NCI-H1417 (cell line): Measurements from ENCODE around the gene CACFD1.
A peak's percentile ranks its signal among the peaks of the same experiment; 100 is the strongest.

Source experiments
- DNase-seq, 3 experiments: peaks; one replicate each; lab custom pipeline; 2025; lab: John Stamatoyannopoulos, UW

The CACFD1 gene

DNA sequence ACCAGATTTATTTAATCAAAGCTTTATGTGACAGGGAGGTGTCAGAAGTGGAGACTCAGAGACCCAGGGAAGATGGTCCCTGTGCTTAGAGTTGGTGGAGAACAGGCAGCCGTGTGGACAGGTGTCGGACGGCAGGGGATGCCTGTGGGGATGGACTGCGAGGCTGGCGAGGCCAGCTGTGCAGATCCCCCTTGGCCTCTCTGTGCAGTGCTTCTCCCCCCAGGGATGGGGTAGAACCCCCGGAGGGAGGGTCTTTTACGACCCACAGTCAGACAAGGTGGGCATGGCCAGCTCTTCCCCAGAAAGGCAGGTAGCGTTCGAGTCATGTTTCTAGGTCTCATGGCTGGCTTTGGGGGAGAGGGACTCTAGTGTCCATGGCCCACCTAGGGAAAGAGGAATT lies 23.8 kb downstream of the CACFD1 start:
- no peak for DNase-seq

GRCh38 chr9:133484671-133485437 lies 25.1 kb downstream of the CACFD1 start:
- peak in 2 of 3 experiments; percentile 22 to 42 for DNase-seq

GRCh38 chr9:133485531-133486260 lies 25.9 kb downstream of the CACFD1 start:
- DNase-seq: no peak

- DNase-seq: no peak
Measured at GRCh38 chr9:133487331-133487725, 27.6 kb downstream of the CACFD1 start.

GRCh38 chr9:133488686-133489252 lies 29.0 kb downstream of the CACFD1 start:
- DNase-seq: no peak

DNA sequence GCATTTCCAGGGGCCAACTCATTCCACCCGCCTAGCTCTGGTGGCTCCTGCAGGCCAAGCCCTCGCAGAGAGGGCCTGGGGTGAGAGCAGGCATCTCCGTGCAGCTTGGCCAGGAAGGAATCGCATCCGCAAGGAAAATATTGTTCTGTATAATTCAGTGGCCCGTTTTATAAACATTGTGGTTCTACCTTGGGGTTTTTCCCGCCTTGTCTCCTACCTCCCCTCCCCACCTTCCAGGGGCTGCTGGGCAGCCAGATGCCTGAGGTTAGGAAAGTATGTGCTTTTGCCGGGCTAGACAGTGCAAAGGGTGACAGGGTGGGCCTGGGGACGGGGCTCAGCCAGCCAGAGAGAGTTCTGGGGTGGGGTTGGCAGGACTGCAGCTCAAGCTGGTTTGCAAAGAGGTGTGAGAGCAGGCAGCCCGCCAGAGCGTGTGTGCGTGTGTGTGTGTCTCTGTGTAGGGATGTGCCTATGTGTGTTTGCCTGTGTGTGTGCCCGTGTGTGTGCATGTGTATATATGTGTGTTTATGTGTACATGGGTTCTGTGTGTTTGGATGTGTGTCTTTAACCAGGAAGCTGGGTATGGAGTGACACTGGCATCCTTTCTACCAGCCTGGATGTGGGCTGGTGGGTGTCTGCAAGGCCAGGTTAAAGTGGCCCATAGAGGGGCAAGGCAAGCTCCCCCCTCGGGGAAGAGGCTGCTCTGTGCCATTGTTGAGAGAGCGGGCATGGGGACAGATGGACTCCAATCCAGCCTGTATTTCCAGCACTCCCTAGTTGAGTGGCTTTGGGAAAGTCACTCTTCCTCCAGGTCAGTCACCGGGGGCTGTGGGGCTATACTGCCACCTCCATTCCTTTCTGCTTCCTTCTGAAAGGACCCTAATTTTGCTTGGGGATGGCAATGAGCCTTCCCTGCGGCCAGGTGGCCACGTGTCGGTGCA lies 29.7 kb downstream of the CACFD1 start:
- no peak for DNase-seq

GRCh38 chr9:133490201-133490681 lies 30.5 kb downstream of the CACFD1 start:
- DNase-seq: peak in 1 of 3 experiments; percentile 20

DNA sequence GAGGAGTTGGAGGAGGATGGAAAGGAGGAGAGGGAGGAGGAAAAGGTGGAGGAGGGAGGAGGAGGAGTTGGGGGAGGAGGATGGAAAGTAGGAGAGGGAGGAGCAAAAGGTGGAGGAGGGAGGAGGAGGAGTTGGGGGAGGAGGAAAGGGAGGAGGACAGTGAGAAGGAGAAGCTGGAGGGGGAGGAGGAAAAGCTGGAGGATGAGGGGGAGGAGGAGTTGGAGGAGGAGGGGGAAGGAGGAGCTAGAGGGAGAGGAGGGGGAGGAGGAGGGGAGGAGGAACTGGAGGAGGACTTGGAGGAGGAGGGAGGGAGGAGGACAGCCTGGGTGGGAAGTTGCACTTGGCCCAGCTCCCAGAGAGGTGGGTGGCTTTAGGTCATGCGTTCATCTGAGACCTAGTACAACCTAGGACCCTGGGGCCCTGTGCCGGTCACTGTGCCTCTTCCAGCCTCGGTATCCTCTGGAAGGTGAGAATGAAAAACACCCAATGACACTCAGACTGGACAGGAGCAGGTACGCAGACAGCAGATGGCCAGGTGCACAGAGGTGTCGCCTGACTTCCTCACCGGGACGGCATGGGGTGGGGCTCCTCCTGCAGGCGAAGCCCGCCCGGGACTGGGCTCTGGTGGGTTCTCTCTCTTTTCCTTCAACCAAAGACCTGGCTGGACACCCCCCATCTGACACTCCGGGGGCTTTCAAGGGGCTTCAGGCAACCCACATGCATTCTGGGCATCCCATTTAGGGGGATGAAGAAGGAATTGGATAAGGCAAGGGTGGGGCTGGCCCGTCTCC lies 31.3 kb downstream of the CACFD1 start:
- no peak for DNase-seq

DNA sequence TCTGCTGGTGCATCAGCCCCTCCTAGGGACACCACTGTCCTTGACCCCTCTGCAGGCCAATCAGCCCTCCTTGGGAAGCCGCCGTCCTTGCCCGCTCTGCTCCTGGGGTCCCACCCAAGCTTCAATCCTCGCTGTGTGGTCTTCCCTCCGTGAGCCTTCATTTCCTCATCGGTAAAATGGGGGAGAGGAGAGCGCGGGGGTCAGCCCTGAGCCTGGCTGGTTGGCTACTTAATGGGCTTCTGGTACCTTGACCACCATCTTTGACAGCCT lies 31.8 kb downstream of the CACFD1 start:
- no peak for DNase-seq

GRCh38 chr9:133492061-133493021 lies 32.6 kb downstream of the CACFD1 start:
- DNase-seq: peak in 1 of 3 experiments; percentile 20

GRCh38 chr9:133493428-133493827 lies 33.6 kb downstream of the CACFD1 start:
- DNase-seq: no peak

DNA sequence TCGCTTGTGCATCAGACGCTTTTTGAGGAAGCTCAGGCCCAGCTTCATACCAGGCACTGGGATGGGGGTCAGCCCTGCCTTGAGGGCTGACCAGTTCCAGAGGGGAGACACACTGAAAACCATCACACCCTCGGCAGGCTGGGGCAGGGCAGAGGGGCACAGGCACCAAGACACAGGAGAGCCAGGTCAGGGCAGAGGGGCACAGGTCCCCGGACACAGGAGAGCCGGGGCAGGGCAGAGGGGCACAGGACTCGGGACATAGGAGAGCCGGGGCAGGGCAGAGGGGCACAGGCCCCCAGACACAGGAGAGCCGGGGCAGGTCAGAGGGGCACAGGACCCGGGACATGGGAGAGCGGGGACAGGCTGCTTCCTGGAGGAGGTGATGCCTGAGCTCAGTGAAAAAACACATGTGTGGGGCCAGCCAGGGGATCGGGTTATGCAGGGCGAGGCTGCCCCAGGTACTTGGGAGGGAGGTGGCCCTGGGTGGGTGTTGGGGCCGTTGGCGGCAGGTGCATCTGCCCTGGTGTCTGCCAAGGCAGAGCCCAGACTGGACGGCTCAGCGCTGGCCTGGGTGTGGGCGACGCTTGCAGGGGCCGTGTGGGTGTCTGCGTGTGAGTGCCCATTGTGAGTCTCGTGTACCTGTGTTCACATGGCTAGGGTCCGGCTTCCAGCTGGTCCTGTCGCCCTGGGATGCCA lies 34.2 kb downstream of the CACFD1 start:
- no peak for DNase-seq

GRCh38 chr9:133494636-133495326 lies 35.0 kb downstream of the CACFD1 start:
- DNase-seq: no peak

DNA sequence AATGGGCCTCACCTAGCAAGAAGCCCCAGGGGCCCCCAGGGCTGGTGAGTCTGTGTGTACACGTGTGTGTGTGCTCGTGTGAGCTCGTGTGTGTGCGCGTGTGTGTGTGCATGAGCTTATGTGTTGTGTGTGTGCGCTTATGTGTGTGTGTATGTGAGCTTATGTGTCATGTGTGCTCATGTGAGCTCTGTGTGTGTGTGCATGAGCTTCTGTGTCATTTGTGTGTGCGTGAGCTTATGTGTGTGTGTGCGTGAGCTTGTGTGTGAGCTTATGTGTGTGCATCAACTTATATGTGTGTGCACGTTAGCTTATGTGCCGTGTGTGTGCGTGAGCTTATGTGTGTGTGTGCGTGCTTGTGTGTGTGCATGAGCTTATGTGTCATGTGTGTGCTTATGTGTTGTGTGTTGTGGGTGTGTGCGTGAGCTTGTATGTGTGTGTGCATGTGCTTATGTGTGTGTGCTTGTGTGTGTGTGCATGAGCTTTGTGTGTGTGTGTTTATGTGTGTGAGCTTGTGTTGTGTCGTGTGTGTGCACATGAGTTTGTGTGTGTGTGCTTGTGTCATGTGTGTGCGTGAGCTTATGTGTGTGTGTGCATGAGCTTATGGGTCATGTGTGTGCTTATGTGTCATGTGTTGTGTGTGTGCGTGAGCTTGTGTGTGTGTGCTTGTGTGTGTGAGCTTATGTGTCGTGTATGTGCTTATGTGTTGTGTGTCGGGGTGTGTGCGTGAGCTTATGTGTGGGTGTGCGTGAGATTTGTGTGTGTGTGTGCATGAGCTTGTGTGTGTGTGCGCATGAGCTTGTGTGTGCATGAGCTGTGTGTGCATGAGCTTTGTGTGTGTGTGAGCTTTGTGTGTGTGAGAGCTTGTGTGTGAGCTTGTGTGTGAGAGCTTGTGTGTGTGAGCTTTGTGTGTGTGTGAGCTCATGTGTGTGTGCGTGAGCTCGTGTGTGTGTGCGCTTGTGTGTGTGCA lies 35.8 kb downstream of the CACFD1 start:
- no peak for DNase-seq

- no peak for DNase-seq
Measured at GRCh38 chr9:133496861-133497842, 37.4 kb downstream of the CACFD1 start.

DNA sequence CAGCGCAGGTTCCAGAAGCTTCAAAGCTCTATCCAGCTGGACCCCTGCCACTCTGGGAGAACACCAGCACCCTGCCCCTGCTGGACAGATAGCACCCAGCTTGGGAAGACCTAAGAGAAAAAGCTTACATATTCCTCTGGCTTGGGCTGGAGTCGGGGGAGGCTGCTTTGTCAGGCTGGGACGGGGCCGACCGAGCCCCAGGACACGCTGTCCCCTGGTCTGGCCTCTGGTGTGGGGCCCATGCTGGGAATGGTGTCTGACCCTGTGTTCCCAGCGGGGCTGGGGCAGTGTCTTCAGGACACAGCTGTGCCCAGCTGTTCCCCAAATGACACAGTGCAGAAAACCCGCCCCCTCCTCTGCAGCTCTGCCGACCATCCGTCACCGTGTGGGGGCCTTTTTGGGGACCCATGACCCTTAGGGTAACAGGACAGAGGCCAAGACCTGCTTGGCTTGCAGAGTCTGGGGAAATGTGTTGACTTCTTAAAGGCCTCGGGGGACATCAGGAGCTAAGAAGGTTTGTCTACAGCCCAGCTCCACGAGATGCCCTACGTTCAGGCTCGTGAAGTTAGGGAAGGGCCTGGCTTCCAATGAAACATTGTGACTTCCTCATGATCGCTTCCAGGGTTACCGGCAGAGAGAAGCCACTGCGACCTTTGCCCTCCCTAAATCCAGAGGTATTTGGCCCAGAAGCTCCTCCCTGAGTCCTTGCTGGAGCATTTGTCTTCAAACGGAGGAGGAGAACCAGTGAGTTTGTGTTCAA lies 39.5 kb downstream of the CACFD1 start:
- no peak for DNase-seq
